HL-60 (cell line): ENCODE results near the gene KIAA0040.

Experiments used
- CTCF ChIP-seq: IDR thresholded peaks from one replicate; pipeline ENCODE4 v1.5.1; 2011; ENCODE audit warnings: low read length, control low read depth, inconsistent platforms; ENCODE audit not compliant: insufficient read depth
- GABPA ChIP-seq: IDR thresholded peaks from 2 replicates; pipeline ENCODE4 v1.6.1; 2012; ENCODE audit warnings: low read depth
- REST ChIP-seq: IDR thresholded peaks from 2 replicates; pipeline ENCODE4 v1.6.1; 2012; ENCODE audit warnings: low read depth; ENCODE audit not compliant: insufficient replicate concordance
- SPI1 ChIP-seq: IDR thresholded peaks from 2 replicates; pipeline ENCODE4 v1.6.1; 2012; ENCODE audit warnings: low read depth, mild to moderate bottlenecking, borderline replicate concordance

- TF ChIP-seq CTCF (no peak), SPI1 (no peak), GABPA (no peak), REST (no peak)
Measured at GRCh38 chr1:175186433-175187160, 6.0 kb downstream of the KIAA0040 start.
